Pulmonary artery endothelial cell (primary cell): ENCODE data around the gene MARCOL. TPM values are rescaled to one million over a fixed set of nuclear protein-coding genes. Genes with fewer than 3 reads are reported as not detected.
"Not testable (repeated sequence)": the region's sequence is repeated elsewhere in the genome, so short reads cannot be mapped to it uniquely, and the experiment has no call there.

Experiments used
- DNase-seq: peaks from one replicate; pipeline ENCODE4 v3.0.0-alpha.2; 2011; ENCODE audit warnings: low read depth, low spot score
- total RNA-seq: library from RNA; depleted of rRNA; stranded (reverse); fragments of >200 nt; gene quantifications from 2 replicates; pipeline ENCODE4 v1.2.3, GENCODE V29; 2014

The MARCOL gene
- total RNA-seq, 1 donor from 2014 or later = not detected

DNA sequence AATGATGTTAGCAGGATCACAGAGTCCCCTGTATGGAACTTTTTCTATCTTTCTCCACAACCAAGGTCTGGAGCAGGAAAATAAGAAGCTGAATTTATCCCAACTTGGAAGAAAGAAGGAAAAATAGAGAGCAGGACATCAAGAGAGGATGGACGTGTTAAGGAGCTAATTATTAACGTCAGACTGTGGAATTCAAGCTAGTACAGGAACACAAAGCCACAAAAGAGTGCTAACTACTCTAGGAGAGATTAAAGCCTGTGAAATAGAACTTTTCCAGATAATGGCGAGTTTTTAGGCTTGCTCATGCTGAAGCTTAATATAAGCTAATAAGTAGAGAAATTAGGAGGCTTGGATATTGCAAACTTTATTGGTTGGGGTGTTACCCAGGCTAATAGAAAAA lies 29.6 kb downstream of the MARCOL start:
- no peak for DNase-seq

DNA sequence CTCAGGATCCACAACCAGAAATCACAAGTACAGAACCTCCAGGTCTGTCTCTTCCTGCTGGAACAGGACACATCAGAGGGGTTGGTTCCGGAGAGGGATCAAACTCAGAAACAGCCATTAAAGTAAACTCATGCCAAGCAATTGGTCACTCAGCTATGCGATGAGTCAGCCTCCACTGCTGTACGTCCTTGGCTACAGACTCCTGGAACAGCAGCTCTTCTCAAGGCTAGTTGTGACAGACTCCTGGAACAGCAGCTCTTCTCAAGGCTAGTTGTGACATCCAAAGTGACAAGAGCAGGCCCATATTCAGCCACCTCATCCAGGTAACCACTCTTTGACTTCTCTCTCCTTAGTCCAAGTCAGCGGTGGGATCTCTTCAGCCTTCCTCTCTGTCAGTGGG lies 30.2 kb downstream of the MARCOL start, which contains the start of gene SPINK13:
Gene SPINK13, plus strand, starts transcription at position 229 of the 400 bp plus-strand sequence. CDS start 1,279 bp downstream, outside the sequence.
- peak; percentile 7 for DNase-seq

DNA sequence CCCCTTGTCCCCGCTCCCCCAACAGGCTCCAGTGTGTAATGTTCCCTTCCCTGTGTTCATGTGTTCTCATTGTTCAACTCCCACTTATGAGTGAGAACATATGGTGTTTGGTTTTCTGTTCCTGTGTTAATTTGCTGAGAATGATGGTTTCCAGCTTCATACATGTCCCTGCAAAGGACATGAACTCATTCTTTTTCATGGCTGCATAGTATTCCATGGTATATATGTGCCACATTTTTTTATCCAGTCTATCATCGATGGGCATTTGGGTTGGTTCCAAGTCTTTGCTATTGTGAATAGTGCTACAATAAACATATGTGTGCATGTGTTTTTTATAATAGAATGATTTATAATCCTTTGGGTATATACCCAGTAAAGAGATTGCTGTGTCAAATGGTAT lies 36.8 kb downstream of the MARCOL start:
- DNase-seq = not testable (repeated sequence)

DNA sequence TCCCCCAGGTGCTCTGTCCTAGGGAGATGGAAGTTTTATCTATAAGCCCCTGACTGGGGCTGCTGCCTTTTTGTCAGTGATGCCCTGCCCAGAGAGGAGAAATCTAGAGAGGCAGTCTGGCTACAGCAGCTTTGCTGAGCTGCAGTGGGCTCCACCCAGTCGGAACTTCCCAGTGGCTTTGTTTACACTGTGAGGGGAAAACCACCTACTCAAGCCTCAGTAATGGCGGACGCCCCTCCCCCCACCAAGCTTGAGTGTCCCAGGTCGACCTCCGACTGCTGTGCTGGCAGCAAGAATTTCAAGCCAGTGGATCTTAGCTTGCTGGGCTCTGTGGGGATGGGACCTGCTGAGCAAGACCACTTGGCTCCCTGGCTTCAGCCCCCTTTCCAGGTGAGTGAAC lies 42.6 kb downstream of the MARCOL start:
- DNase-seq = not testable (repeated sequence)

DNA sequence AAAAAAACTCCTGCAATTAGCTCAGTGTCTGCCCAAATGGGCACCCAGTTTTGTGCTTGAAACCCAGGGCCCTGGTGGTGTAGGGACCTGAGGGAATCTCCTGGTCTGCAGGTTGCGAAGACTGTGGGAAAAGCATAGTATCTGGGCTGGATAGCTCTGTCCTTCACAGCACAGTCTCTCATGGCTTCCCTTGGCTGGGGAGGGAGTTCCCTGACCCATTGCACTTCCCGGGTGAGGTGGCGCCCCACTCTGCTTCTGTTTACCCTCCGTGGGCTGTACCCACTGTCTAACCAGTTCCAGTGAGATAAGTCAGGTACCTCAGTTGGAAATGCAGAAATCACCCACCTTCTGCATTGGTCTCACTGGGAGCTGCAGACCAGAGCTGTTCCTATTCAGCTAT lies 43.0 kb downstream of the MARCOL start:
- DNase-seq = not testable (repeated sequence)

DNA sequence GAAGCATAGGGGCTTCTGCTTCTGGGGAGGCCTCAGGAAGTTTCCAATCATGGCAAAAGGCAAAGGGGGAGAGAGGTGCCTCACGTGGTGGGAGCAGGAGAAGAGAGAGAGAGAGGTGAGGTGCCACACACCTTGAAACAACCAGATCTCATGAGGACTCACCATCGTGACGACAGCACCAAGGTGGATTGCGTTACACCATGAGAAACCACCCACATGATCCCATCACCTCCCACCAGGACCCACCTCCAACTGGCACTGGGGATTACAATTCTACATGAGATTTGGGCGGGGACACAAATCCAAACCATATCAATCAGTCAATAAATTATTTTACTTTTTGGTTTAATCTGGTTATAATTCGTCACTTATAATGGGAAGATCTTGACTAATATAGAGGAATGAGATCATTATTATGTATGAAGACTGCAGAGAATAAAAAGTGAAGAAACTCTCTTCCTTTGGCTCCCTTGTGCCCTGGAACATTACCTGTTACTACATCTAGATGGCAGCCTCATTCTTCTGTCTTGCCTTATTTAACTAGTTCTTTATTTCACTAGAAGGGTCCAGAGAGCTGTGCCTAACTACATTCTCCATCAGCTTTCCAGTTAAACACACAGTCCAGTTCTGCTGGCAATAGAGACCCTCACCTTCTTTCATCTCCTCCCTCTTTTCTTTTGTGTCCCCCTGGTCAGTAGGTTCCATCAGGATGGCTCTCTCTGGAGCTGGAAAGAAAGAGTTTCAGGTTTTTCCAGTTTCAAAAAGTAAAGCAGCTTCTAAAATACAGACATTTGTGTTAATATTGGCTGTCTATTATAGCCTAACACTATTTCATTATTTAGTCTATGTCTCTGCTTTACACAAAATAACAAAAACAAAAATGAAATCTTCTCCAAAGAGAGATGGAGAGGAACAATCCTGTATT lies 52.2 kb downstream of the MARCOL start:
- DNase-seq = no peak

Other genes with a start within 250 kb of the MARCOL start
- 0.26 TPM in 1 of 2 replicates, not detected in the other for gene SPINK5, start 174.5 kb upstream of the MARCOL start, total RNA-seq
- not detected in 2 replicates for gene SPINK14, start 70.0 kb upstream of the MARCOL start, total RNA-seq
- gene SPINK6, start 35.5 kb upstream of the MARCOL start, total RNA-seq = not detected in 2 replicates
- gene SPINK13, start 30.3 kb downstream of the MARCOL start, total RNA-seq = not detected in 2 replicates
- not detected in 2 replicates for gene SPINK7, start 73.9 kb downstream of the MARCOL start, total RNA-seq
- not detected in 2 replicates for gene SPINK9, start 97.0 kb downstream of the MARCOL start, total RNA-seq
- 62.8 and 79.4 TPM in 2 replicates for gene FBXO38, start 145.4 kb downstream of the MARCOL start, total RNA-seq